UCSD-AML1 (cell line): ENCODE data around the gene CUX1.
"Not testable (repeated sequence)": the region's sequence is repeated elsewhere in the genome, so short reads cannot be mapped to it uniquely, and the experiment has no call there.

Experiments
- DNase-seq: peaks from one replicate; lab custom pipeline; 2025; ENCODE audit not compliant: unreplicated experiment; lab: John Stamatoyannopoulos, UW

Gene CUX1

GRCh38 chr7:101998906-101999240 is 181.4 kb downstream of the CUX1 start:
- no peak for DNase-seq

- no peak for DNase-seq
These were observed 182.0 kb downstream of the CUX1 start for GRCh38 chr7:101999393-101999792.

- no peak for DNase-seq
These were observed 182.7 kb downstream of the CUX1 start for GRCh38 chr7:102000123-102000522.

- DNase-seq = no peak
These were observed 186.8 kb downstream of the CUX1 start for GRCh38 chr7:102004229-102004628.

GRCh38 chr7:102004848-102005247 is 187.4 kb downstream of the CUX1 start:
- no peak for DNase-seq

- DNase-seq = no peak
These were observed 188.6 kb downstream of the CUX1 start for GRCh38 chr7:102005933-102006480.

GRCh38 chr7:102006695-102007094 is 189.3 kb downstream of the CUX1 start:
- DNase-seq = no peak

GRCh38 chr7:102008535-102009262 is 191.3 kb downstream of the CUX1 start:
- DNase-seq = no peak

- no peak for DNase-seq
These were observed 192.2 kb downstream of the CUX1 start for GRCh38 chr7:102009628-102010027.

- not testable (repeated sequence) for DNase-seq
These were observed 194.8 kb downstream of the CUX1 start for GRCh38 chr7:102012112-102012830.

GRCh38 chr7:102012941-102013461 is 195.6 kb downstream of the CUX1 start:
- no peak for DNase-seq

GRCh38 chr7:102018876-102019275 is 201.4 kb downstream of the CUX1 start:
- DNase-seq = no peak

GRCh38 chr7:102019461-102019860 is 202.0 kb downstream of the CUX1 start:
- DNase-seq = no peak

GRCh38 chr7:102021841-102022618 is 204.6 kb downstream of the CUX1 start:
- DNase-seq = no peak

GRCh38 chr7:102024005-102024768 is 206.8 kb downstream of the CUX1 start:
- no peak for DNase-seq

- DNase-seq = no peak
These were observed 207.5 kb downstream of the CUX1 start for GRCh38 chr7:102024769-102025391.

GRCh38 chr7:102025777-102026176 is 208.4 kb downstream of the CUX1 start:
- DNase-seq = not testable (repeated sequence)

GRCh38 chr7:102028206-102028826 is 210.9 kb downstream of the CUX1 start:
- no peak for DNase-seq

GRCh38 chr7:102029616-102030015 is 212.2 kb downstream of the CUX1 start:
- DNase-seq = no peak

GRCh38 chr7:102030696-102031095 is 213.3 kb downstream of the CUX1 start:
- no peak for DNase-seq
